Prostate gland (tissue), 2 donors: ENCODE results near the gene PER1.

Experiments used
- CTCF ChIP-seq, 4 experiments: fragments of 200-600 bp in 2 of 4; fragments of 450-650 bp in 2 of 4; sonication (generic) in 2 of 4; IDR thresholded peaks; 1 replicate in 3 of 4; 2 replicates in 1 of 4; pipeline ENCODE4 v1.5.1; 2016 to 2019; ENCODE audit warnings: antibody characterized with exemption in 4 of 4, mild to moderate bottlenecking in 2 of 4, moderate library complexity in 2 of 4
- POLR2AphosphoS5 ChIP-seq: sonication (generic); formaldehyde crosslinking; IDR thresholded peaks from one replicate; pipeline ENCODE4 v1.6.1; 2017; ENCODE audit warnings: antibody characterized with exemption

- TF ChIP-seq CTCF (IDR thresholded peaks at IDR 0.05): no peak
- TF ChIP-seq POLR2AphosphoS5: no peak
Observed at GRCh38 chr17:8176998-8177731, 25.0 kb upstream of the PER1 start.
